Astrocyte (in vitro differentiated cells and primary cell): ENCODE data around the gene SAMM50. TPM values are rescaled to one million over a fixed set of nuclear protein-coding genes. Genes with fewer than 3 reads are reported as not detected.
A peak's percentile ranks its signal among the peaks of the same experiment; 100 is the strongest.

Experiments
- DNase-seq: peaks from one replicate; pipeline ENCODE4 v3.0.0-alpha.2; 2010; ENCODE audit warnings: low read depth
- FAIRE-seq: peaks from 2 replicates; lab custom pipeline; 2011; peaks lifted over from hg19 to GRCh38; lab: Jason Lieb, UNC
- H2AFZ ChIP-seq: 2 replicates; pipeline ENCODE4 v1.6.0; 2012; ENCODE audit warnings: low read depth, low read length, inconsistent platforms
- H3K27ac ChIP-seq: 2 replicates; pipeline ENCODE4 v1.5.1; 2011; ENCODE audit warnings: low read depth, low read length, inconsistent platforms
- H3K27me3 ChIP-seq: 2 replicates; pipeline ENCODE4 v1.6.0; 2011; ENCODE audit warnings: low read length, inconsistent platforms; ENCODE audit not compliant: insufficient read depth
- H3K36me3 ChIP-seq: 2 replicates; pipeline ENCODE4 v1.5.1; 2011; ENCODE audit warnings: low read length, inconsistent platforms; ENCODE audit not compliant: insufficient read depth
- H3K4me1 ChIP-seq: 2 replicates; pipeline ENCODE4 v1.5.1; 2011; ENCODE audit warnings: low read length, inconsistent platforms; ENCODE audit not compliant: insufficient read depth
- H3K4me2 ChIP-seq: 2 replicates; pipeline ENCODE4 v1.6.0; 2012; ENCODE audit warnings: low read length, inconsistent platforms
- H3K4me3 ChIP-seq: 2 replicates; pipeline ENCODE4 v1.5.1; 2011; ENCODE audit warnings: low read depth, mild to moderate bottlenecking, low read length, inconsistent platforms; ENCODE audit not compliant: insufficient read depth
- H3K79me2 ChIP-seq: 2 replicates; pipeline ENCODE4 v1.6.0; 2012; ENCODE audit warnings: mild to moderate bottlenecking, low read length, inconsistent platforms; ENCODE audit not compliant: insufficient read depth
- H3K9ac ChIP-seq: 2 replicates; pipeline ENCODE4 v1.6.0; 2012; ENCODE audit warnings: mild to moderate bottlenecking, low read length, inconsistent platforms
- H3K9me3 ChIP-seq: 2 replicates; pipeline ENCODE4 v1.5.1; 2012; ENCODE audit warnings: low read depth, mild to moderate bottlenecking, low read length, inconsistent platforms; ENCODE audit not compliant: insufficient read depth
- H4K20me1 ChIP-seq: 2 replicates; pipeline ENCODE4 v1.6.0; 2012; ENCODE audit warnings: low read length, inconsistent platforms; ENCODE audit not compliant: insufficient read depth
- H3K27ac Mint-ChIP-seq: one replicate; pipeline ENCODE4 v1.8.0; 2021; ENCODE audit warnings: mild to moderate bottlenecking, mixed read lengths; ENCODE audit not compliant: unreplicated experiment
- H3K27me3 Mint-ChIP-seq: one replicate; pipeline ENCODE4 v1.8.0; 2021; ENCODE audit warnings: low read depth, mixed read lengths; ENCODE audit not compliant: unreplicated experiment
- H3K36me3 Mint-ChIP-seq: one replicate; pipeline ENCODE4 v1.8.0; 2021; ENCODE audit warnings: low read depth, mixed read lengths; ENCODE audit not compliant: unreplicated experiment
- H3K4me1 Mint-ChIP-seq: one replicate; pipeline ENCODE4 v1.8.0; 2021; ENCODE audit warnings: low read depth, mixed read lengths; ENCODE audit not compliant: unreplicated experiment
- H3K4me3 Mint-ChIP-seq: one replicate; pipeline ENCODE4 v1.8.0; 2021; ENCODE audit warnings: mild to moderate bottlenecking, moderate library complexity, mixed read lengths; ENCODE audit not compliant: unreplicated experiment
- H3K9me3 Mint-ChIP-seq: one replicate; pipeline ENCODE4 v1.8.0; 2021; ENCODE audit warnings: mild to moderate bottlenecking, mixed read lengths; ENCODE audit not compliant: unreplicated experiment
- CTCF ChIP-seq: IDR thresholded peaks from 2 replicates; pipeline ENCODE4 v1.5.1; 2011; ENCODE audit warnings: low read depth, mild to moderate bottlenecking, inconsistent platforms, low read length, moderate library complexity; ENCODE audit not compliant: insufficient read depth
- EZH2 ChIP-seq: IDR thresholded peaks from 2 replicates; pipeline ENCODE4 v1.6.1; 2012; ENCODE audit warnings: mild to moderate bottlenecking, low read length, inconsistent platforms; ENCODE audit not compliant: insufficient read depth
- total RNA-seq: library from RNA; stranded (reverse); gene quantifications from 2 replicates; pipeline ENCODE4 v1.2.1, GENCODE V29; 2021

SAMM50 gene
- total RNA-seq, 1 donor from 2014 or later = 63.4 TPM

- DNase-seq (peak; percentile 16), FAIRE-seq (no peak)
- TF ChIP-seq CTCF (peak; percentile 95), EZH2 (no peak)
- H3K79me2 ChIP-seq = peaks cover 5% of the 10 kb centered on the region
- no peaks in the 10 kb centered on the region for H3K27me3 Mint-ChIP-seq
- H3K4me3 Mint-ChIP-seq = no peak overlapping the region
- H3K9me3 Mint-ChIP-seq = no peaks in the 10 kb centered on the region
- H3K4me3 ChIP-seq = no peak overlapping the region
- H3K36me3 ChIP-seq = peaks cover 24% of the 10 kb centered on the region
- no peak overlapping the region for H3K27ac Mint-ChIP-seq
- H3K27ac ChIP-seq = no peak overlapping the region
- no peak overlapping the region for H3K9ac ChIP-seq
- H3K9me3 ChIP-seq = no peaks in the 10 kb centered on the region
- H3K4me1 ChIP-seq = peaks cover 9% of the 10 kb centered on the region
- no peak overlapping the region for H2AFZ ChIP-seq
- no peak overlapping the region for H3K4me2 ChIP-seq
- H4K20me1 ChIP-seq = peaks cover 45% of the 10 kb centered on the region
- peaks cover 13% of the 10 kb centered on the region for H3K36me3 Mint-ChIP-seq
- H3K27me3 ChIP-seq = no peaks in the 10 kb centered on the region
- H3K4me1 Mint-ChIP-seq = no peaks in the 10 kb centered on the region
Measured at GRCh38 chr22:43993072-43993760, 38.0 kb downstream of the SAMM50 start.

- Histone ChIP-seq H3K4me2 (no peak overlapping the region), H3K4me3 (no peak overlapping the region), H3K9me3 (no peaks in the 10 kb centered on the region), H3K9ac (no peak overlapping the region), H3K36me3 (peaks cover 18% of the 10 kb centered on the region), H3K4me1 (peaks cover 9% of the 10 kb centered on the region), H4K20me1 (peaks cover 45% of the 10 kb centered on the region), H3K27ac (no peak overlapping the region), H3K79me2 (peaks cover 5% of the 10 kb centered on the region), H3K27me3 (no peaks in the 10 kb centered on the region), H2AFZ (no peak overlapping the region)
- FAIRE-seq (no peak), DNase-seq (no peak)
- TF ChIP-seq EZH2 (no peak), CTCF (no peak)
- H3K4me3 Mint-ChIP-seq = no peak overlapping the region
- no peaks in the 10 kb centered on the region for H3K4me1 Mint-ChIP-seq
- no peaks in the 10 kb centered on the region for H3K27me3 Mint-ChIP-seq
- no peak overlapping the region for H3K27ac Mint-ChIP-seq
- H3K36me3 Mint-ChIP-seq = peaks cover 16% of the 10 kb centered on the region
- no peaks in the 10 kb centered on the region for H3K9me3 Mint-ChIP-seq
Measured at GRCh38 chr22:43994006-43994405, 38.8 kb downstream of the SAMM50 start.

GRCh38 chr22:43994416-43994815, 39.2 kb downstream of the SAMM50 start:
- Histone ChIP-seq H3K9me3 (no peaks in the 10 kb centered on the region), H3K36me3 (peaks cover 17% of the 10 kb centered on the region), H4K20me1 (peaks cover 45% of the 10 kb centered on the region), H3K9ac (no peak overlapping the region), H3K4me2 (no peak overlapping the region), H3K27ac (no peak overlapping the region), H3K79me2 (peaks cover 5% of the 10 kb centered on the region), H3K4me1 (peaks cover 9% of the 10 kb centered on the region), H2AFZ (no peak overlapping the region), H3K27me3 (no peaks in the 10 kb centered on the region), H3K4me3 (no peak overlapping the region)
- H3K27ac Mint-ChIP-seq = no peak overlapping the region
- no peaks in the 10 kb centered on the region for H3K9me3 Mint-ChIP-seq
- no peaks in the 10 kb centered on the region for H3K4me1 Mint-ChIP-seq
- no peak for FAIRE-seq
- DNase-seq = no peak
- TF ChIP-seq CTCF (no peak), EZH2 (no peak)
- H3K4me3 Mint-ChIP-seq = peak overlapping the region; percentile 34
- H3K27me3 Mint-ChIP-seq = no peaks in the 10 kb centered on the region
- peaks cover 17% of the 10 kb centered on the region for H3K36me3 Mint-ChIP-seq
